Measurements from ENCODE around the gene MFN1. TPM values are rescaled to one million over a fixed set of nuclear protein-coding genes. Genes with fewer than 3 reads are reported as not detected.

MFN1 gene
- total RNA-seq, 4 donors from 2014 or later = 43.3 to 45.7 (median 44.6) TPM

GRCh38 chr3:179410331-179410730 lies 62.8 kb downstream of the MFN1 start:
- Histone ChIP-seq H3K36me3 (peaks cover 0 to 7% of the 10 kb centered on the region in 2 donors), H3K27me3 (no peaks in the 10 kb centered on the region), H3K27ac (no peak overlapping the region), H3K4me1 (no peaks in the 10 kb centered on the region), H3K4me3 (replicated peaks in 1 of 3) (no peak overlapping the region), H3K9me3 (no peaks in the 10 kb centered on the region)
- intact Hi-C loops (cut with DNase I) = no loop called here
- DNase-seq = no peak
- 91 to 99% methylated on average over 2 of the region's 2 CpGs for WGBS, 2 donors
- TF ChIP-seq CTCF (IDR thresholded peaks at IDR 0.05) (no peak), POLR2A (IDR thresholded peaks at IDR 0.05) (no peak)

DNA sequence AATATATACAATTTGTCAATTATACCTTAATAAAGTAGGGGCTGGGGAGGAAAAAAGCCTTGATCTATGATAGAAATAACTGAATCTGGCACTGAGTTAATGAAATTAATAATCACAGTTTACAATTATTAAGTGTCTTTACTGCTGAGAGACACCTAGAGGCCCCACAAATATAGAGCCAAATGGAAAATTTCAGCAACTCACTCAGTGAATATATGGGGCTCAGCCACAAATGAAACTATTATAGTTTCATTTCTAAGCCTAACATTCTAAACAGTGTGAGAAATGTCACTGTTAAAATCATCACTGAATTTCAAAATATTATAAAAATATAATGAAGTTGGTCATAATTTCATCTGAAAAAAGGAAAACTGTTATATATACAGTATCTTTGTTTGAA lies 63.5 kb downstream of the MFN1 start:
- no peak overlapping the region for H3K27ac ChIP-seq
- TF ChIP-seq CTCF (IDR thresholded peaks at IDR 0.05) = no peak
- TF ChIP-seq POLR2A (IDR thresholded peaks at IDR 0.05) = no peak
- intact Hi-C loops (cut with DNase I) = no loop called here
- no peak overlapping the region for H3K4me3 ChIP-seq (replicated peaks in 1 of 3)
- no peak for DNase-seq
- H3K4me1 ChIP-seq = no peaks in the 10 kb centered on the region
- no peaks in the 10 kb centered on the region for H3K9me3 ChIP-seq
- H3K27me3 ChIP-seq = no peaks in the 10 kb centered on the region
- peaks cover 0 to 7% of the 10 kb centered on the region in 2 donors for H3K36me3 ChIP-seq

- Histone ChIP-seq H3K9me3 (no peaks in the 10 kb centered on the region), H3K27ac (no peak overlapping the region), H3K36me3 (no peaks in the 10 kb centered on the region), H3K4me1 (no peaks in the 10 kb centered on the region), H3K27me3 (no peaks in the 10 kb centered on the region), H3K4me3 (replicated peaks in 1 of 3) (no peak overlapping the region)
- WGBS, 2 donors = 94 to 95% methylated on average over 2 of the region's 2 CpGs
- TF ChIP-seq CTCF (IDR thresholded peaks at IDR 0.05) (no peak), POLR2A (IDR thresholded peaks at IDR 0.05) (no peak)
- no peak for DNase-seq
- intact Hi-C loops (cut with DNase I) = no loop called here
Measured at GRCh38 chr3:179414804-179415203, 67.3 kb downstream of the MFN1 start.

DNA sequence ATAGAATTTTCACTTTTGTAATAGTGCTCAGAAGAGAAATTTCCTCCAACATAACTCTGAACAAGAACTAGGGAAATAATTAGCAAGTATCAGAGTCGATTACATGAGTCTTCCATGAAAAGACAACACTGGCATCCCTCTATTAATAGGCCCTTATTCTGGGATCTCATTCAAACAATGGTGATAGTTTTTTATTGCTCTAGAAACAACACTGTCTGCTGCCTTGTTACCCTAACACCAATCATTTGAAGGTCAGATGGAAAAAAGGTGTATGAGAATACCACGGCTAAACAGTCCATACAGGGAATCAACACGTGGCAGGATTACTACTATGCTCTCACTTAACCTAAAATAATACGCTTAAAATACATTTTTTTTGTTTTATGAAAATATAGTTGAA lies 67.9 kb downstream of the MFN1 start:
- no peak for DNase-seq
- no peaks in the 10 kb centered on the region for H3K9me3 ChIP-seq
- no peaks in the 10 kb centered on the region for H3K36me3 ChIP-seq
- no peak overlapping the region for H3K27ac ChIP-seq
- WGBS, 2 donors = 91 to 94% methylated on average over 4 of the region's 4 CpGs
- no peaks in the 10 kb centered on the region for H3K27me3 ChIP-seq
- H3K4me1 ChIP-seq = no peaks in the 10 kb centered on the region
- no peak for TF ChIP-seq CTCF (IDR thresholded peaks at IDR 0.05)
- no peak for TF ChIP-seq POLR2A (IDR thresholded peaks at IDR 0.05)
- no peak overlapping the region for H3K4me3 ChIP-seq (replicated peaks in 1 of 3)
- intact Hi-C loops (cut with DNase I) = no loop called here

GRCh38 chr3:179416681-179417080 lies 69.2 kb downstream of the MFN1 start:
- H3K27me3 ChIP-seq = no peaks in the 10 kb centered on the region
- intact Hi-C loops (cut with DNase I) = no loop called here
- 89 to 92% methylated on average over 2 of the region's 2 CpGs for WGBS, 2 donors

More at GRCh38 chr3:179416681-179417080, 69.2 kb downstream of the MFN1 start:
- no peak for TF ChIP-seq CTCF (IDR thresholded peaks at IDR 0.05)
- no peak for TF ChIP-seq POLR2A (IDR thresholded peaks at IDR 0.05)
- no peak for DNase-seq
- Histone ChIP-seq H3K4me1 (no peaks in the 10 kb centered on the region), H3K9me3 (no peaks in the 10 kb centered on the region), H3K36me3 (no peaks in the 10 kb centered on the region), H3K4me3 (replicated peaks in 1 of 3) (no peak overlapping the region), H3K27ac (no peak overlapping the region)
